ENCODE data around the gene GUCA1A.

- no peak for TF ChIP-seq POLR2AphosphoS5 (IDR thresholded peaks at IDR 0.05; ENCODE audit: borderline replicate concordance, low read depth, low read length)
- no peak for TF ChIP-seq EZH2 (IDR thresholded peaks at IDR 0.05)
- TF ChIP-seq FOXP2 (optimal IDR thresholded peaks at IDR 0.05; ENCODE audit: control extremely low read depth, extremely low read length, insufficient read depth): no peak
Observed at GRCh38 chr6:42138630-42139619, 34.2 kb upstream of the GUCA1A start.

Measured in SK-N-MC (cell line).